Activated naive CD4-positive, alpha-beta T cell treated with anti-CD3 and anti-CD28 coated beads, Interleukin-2, amount 50 U/mL, for 72 hours (primary cell): ENCODE measurements around the gene FBXW10B. TPM values are rescaled to one million over a fixed set of nuclear protein-coding genes. Genes with fewer than 3 reads are reported as not detected.
"Not testable (repeated sequence)": the region's sequence is repeated elsewhere in the genome, so short reads cannot be mapped to it uniquely, and the experiment has no call there.

Experiments
- ATAC-seq, 2 donors: fragments of 150-1000 bp; cut with Tn5 transposase; 2 replicates each; pipeline ENCODE4 v1.10.0; 2021; ENCODE audit warnings: mild to moderate bottlenecking in 2 of 2, moderate library complexity in 2 of 2
- DNase-seq, 2 donors: peaks; one replicate each; pipeline ENCODE4 v3.0.0; 2021 to 2022; ENCODE audit warnings: low spot score in 2 of 2
- H3K27ac Mint-ChIP-seq, 2 donors: one replicate each; pipeline ENCODE4 v1.8.0; 2022; ENCODE audit warnings: mild to moderate bottlenecking in 2 of 2, mixed read lengths in 2 of 2
- H3K36me3 Mint-ChIP-seq, 2 donors: one replicate each; pipeline ENCODE4 v1.8.0; 2022; ENCODE audit warnings: mixed read lengths in 2 of 2
- H3K9me3 Mint-ChIP-seq, 2 donors: one replicate each; pipeline ENCODE4 v1.8.0; 2022; ENCODE audit warnings: mixed read lengths in 2 of 2
- total RNA-seq, 2 donors: library from RNA; stranded (reverse); gene quantifications; one replicate each; pipeline ENCODE4 v1.2.3, GENCODE V29; 2022

FBXW10B gene
- total RNA-seq, 2 donors from 2014 or later, result 0.18 to 0.23 TPM

DNA sequence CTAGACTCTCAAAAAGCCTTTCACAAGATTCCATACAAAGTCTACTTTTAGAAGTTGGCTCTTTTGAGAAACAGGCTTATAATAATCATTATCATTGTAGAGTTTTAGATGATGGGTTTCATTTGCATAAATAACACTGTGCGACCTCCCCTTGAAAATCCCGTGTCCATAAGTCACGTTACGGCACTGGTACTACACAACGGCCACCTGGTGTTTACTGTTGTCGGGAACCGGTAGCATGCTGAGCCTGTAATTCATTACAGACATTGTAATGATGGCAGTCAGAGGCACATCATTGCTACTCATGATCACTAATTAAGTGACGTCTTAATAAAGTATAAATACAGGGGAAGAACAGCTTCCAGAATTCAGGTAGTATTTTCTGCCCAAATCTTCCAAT, 31.5 kb downstream of the FBXW10B start:
- not testable (repeated sequence) for DNase-seq, ATAC-seq, H3K36me3 Mint-ChIP-seq, H3K9me3 Mint-ChIP-seq, H3K27ac Mint-ChIP-seq

DNA sequence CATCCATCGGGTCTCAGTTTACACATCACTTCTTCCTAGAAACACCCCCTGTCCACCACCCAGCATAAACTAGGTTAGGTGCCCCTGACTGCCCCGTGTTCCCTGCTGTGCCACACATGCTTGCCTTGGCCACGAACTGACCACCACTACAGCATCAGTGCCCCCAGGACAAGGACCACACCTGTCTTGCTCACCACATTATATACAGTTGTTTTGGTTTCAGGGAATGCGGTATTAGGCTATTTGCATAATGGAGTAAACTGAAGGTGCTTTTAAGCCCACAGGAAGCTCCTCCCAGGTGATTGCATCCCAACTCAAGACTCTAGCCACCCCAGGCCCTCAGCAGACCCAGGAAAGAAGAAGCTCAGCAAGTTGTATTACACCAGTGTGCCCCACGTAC, 36.2 kb downstream of the FBXW10B start:
- not testable (repeated sequence) for ATAC-seq, H3K36me3 Mint-ChIP-seq, H3K27ac Mint-ChIP-seq

DNA sequence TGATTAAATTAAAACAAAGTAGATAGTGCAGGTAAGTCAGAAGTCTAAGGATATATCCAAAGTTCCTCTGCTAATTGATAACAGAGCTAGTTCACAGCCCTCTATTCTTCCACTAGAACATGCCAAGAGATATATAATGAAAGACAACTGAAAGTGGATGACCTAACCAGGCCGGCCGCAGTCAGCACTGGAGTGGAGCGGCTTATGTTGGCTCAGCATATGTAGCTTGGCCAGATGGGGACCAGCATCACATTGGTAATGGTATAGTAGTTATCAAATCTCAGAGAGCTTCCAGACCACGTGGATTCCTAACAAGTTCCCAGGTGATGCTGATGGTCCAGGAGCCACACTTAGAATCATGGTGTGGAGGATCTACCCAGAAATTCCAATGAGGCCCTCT, 38.0 kb downstream of the FBXW10B start:
- not testable (repeated sequence) for H3K9me3 Mint-ChIP-seq, H3K36me3 Mint-ChIP-seq, H3K27ac Mint-ChIP-seq, ATAC-seq, DNase-seq

More for the DNA sequence above, 36.2 kb downstream of the FBXW10B start:
- H3K9me3 Mint-ChIP-seq, DNase-seq: not testable (repeated sequence)

DNA sequence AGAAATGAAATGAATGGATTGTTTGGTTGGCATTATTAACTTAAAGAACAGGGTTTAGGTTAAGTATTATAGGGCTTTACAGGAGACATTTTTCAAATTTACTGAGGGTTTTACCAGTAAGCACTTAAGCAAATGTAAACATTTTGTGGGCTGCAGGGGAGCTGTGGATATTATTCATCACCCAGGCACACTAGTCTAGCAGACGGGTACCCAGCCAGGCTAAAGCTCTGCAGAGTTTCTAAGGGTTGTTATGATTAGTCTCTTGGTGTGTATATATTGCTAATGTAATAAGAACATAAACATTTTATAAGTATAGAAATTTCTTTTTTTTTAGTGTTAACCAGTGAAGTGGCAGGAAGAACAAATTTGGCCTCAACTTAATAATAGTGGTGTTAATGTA, 42.7 kb downstream of the FBXW10B start:
- not testable (repeated sequence) for H3K36me3 Mint-ChIP-seq, DNase-seq, ATAC-seq, H3K27ac Mint-ChIP-seq, H3K9me3 Mint-ChIP-seq

DNA sequence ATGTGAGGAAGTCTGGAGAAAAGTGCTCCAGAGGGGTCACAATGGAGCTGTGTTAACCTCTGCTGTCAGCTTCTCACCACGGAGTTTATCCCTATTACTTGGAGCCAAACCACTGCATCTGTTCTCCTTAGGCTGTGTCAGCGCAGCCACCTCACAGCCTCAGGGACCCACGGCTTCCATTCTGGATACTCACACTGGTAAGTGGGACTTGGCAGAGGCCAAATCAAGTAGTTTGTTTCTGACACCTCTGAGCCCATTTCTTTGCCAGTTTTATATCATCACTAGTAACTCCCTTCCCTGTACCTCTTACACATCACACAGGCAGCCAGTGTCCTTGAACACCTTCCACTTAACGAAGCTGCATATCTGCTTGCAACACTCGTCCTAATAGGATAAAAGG, 44.8 kb downstream of the FBXW10B start:
- DNase-seq, ATAC-seq, H3K27ac Mint-ChIP-seq, H3K9me3 Mint-ChIP-seq, H3K36me3 Mint-ChIP-seq: not testable (repeated sequence)

DNA sequence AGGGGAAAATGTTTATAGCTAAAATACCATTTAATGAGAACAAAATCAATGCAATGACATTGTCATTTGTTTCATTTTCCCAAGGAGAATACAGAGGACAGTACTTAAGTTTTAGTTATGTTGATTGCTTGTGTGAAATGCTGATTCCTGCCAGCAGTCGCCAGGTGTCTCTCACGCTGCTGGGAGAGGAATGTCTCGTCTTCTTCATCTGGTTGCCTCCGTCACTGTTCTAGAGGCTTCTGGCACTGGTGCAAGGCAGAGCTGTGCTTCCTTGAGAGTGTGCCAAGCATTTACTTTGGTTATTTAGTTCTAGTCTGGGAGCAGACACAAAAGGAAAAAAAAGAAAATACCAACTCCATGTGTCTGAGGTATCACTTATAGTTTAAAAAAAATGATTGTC, 45.6 kb downstream of the FBXW10B start:
- ATAC-seq, H3K27ac Mint-ChIP-seq, H3K36me3 Mint-ChIP-seq, DNase-seq, H3K9me3 Mint-ChIP-seq: not testable (repeated sequence)

Other genes with a start within 250 kb of the FBXW10B start
- gene CDRT4, start 152.1 kb downstream of the FBXW10B start, total RNA-seq, result 1 to 10 TPM; 4.0 to 5.3 TPM
- gene TVP23C, start 56.2 kb downstream of the FBXW10B start, total RNA-seq, result 10 to 100 TPM; 11.2 to 15.0 TPM
- gene TRIM16, start 64.6 kb upstream of the FBXW10B start, total RNA-seq, result 10 to 100 TPM; 11.3 to 19.0 TPM
- 10 to 100 TPM; 21.8 to 24.3 TPM for gene ZNF286A, start 80.0 kb upstream of the FBXW10B start, total RNA-seq
- 1 to 10 TPM in 1 of 2 donors, under 1 TPM in 1; 0.78 to 1.0 TPM for gene TBC1D26, start 112.6 kb upstream of the FBXW10B start, total RNA-seq